ENCODE measurements around the gene PLCB1.

PLCB1 gene

DNA sequence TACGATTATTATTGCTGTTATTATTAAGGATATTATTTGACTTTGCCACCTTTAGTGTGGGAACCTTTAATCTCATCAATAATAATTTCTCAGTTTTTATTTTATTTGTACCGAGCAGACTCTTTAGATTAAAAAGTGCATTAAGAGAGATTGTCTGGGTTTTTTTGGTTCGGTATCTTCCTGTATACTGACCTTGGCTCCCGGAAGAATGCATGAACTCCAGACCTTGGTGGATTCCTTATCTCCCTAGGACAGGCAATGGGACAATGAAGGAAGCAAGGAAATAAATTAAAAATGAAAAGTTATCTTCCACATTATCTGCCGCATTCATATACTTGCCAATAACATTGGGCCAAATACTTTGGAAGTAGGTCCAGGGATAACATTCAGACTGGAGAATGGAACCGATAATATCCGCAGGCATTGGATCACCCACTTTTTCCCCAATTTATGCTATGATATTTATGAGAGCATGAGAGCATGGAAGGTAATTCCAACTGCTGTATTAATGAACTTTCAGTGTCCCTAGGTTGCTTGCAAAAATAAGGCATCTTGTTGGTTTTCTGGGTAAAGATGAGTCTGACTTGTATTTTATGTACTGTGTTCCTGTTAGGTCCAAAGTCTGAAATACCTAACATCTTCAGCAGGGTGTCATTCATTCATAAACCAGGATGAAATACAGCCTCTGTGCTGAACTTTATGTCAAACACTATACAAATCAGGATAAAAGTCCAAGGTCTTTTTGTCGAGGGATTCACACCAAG, 232.1 kb downstream of the PLCB1 start:
- DNase-seq (ENCODE audit: low read depth) = no peak
- no peak overlapping the region for H3K4me3 ChIP-seq (ENCODE audit: low read depth, low read length)
- TF ChIP-seq, protein P1, sequence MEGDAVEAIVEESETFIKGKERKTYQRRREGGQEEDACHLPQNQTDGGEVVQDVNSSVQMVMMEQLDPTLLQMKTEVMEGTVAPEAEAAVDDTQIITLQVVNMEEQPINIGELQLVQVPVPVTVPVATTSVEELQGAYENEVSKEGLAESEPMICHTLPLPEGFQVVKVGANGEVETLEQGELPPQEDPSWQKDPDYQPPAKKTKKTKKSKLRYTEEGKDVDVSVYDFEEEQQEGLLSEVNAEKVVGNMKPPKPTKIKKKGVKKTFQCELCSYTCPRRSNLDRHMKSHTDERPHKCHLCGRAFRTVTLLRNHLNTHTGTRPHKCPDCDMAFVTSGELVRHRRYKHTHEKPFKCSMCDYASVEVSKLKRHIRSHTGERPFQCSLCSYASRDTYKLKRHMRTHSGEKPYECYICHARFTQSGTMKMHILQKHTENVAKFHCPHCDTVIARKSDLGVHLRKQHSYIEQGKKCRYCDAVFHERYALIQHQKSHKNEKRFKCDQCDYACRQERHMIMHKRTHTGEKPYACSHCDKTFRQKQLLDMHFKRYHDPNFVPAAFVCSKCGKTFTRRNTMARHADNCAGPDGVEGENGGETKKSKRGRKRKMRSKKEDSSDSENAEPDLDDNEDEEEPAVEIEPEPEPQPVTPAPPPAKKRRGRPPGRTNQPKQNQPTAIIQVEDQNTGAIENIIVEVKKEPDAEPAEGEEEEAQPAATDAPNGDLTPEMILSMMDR (IDR thresholded peaks at IDR 0.05; ENCODE audit: low read depth, low read length, missing control alignments) = no peak

DNA sequence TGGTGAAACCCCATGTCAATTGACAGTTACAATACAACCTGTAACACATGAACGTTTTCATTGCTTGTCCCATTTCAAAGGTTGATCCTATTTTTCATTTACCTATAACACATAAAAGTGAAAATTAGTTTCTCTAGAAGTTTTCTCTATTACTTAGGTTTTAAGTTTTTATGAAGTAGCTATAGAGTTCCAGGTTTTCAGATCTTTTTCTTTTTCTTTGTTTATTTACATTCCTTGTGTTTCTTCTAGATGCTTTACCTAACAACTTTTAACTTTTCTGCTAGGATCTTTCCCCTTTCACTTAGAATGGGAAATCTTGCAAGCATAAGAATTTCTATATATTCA, 232.6 kb downstream of the PLCB1 start:
- no peak overlapping the region for H3K4me3 ChIP-seq (ENCODE audit: low read depth, low read length)
- TF ChIP-seq, protein P1 (IDR thresholded peaks at IDR 0.05; ENCODE audit: low read depth, low read length, missing control alignments) = no peak
- DNase-seq (ENCODE audit: low read depth) = no peak

DNA sequence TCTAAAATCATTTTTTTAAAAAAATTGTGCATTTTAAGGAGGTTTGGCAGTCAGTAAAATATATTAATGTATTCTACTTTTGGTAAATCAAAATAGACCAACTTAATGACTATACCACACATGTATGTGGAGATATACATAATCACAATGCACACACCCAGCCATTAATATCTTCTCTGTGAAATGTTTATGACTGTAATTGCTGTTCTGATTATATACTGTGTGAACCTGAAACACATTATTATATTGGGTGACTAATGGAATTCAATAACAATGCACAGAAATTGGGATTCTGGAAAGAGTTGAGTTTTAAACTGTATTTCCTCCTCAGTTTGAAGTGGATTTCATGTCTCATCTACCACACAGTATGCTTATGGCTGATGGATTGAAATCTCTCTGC, 233.6 kb downstream of the PLCB1 start:
- H3K4me3 ChIP-seq (ENCODE audit: low read depth, low read length) = no peak overlapping the region
- TF ChIP-seq, protein P1 (IDR thresholded peaks at IDR 0.05; ENCODE audit: low read depth, low read length, missing control alignments) = no peak
- DNase-seq (ENCODE audit: low read depth) = no peak

DNA sequence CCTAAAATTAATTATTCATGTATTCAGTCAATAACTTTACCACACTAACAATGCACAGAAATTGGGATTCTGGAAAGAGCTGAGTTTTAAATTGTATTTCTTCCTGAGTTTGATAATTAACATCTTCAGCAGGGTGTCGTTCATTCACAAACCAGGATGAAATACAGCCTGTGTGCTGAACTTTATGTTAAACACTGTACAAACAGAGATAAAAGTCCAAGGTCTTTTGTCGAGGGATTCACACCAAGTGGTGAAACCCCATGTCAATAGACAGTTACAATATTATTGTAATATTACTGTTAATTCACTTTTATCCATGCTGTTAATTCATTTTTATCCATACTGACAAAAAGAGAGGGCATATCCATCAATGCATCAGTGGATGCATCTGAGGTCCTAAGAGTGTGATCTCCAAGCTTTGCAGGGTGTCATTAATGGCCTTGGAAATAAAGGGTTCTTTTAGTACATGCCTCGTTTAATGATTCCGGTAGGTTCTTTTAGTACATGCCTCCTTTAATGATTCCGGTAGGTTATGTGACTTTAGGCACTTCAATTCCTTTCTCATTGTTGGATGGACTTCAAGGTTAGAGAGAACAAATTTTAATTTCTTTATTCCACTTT, 234.3 kb downstream of the PLCB1 start:
- DNase-seq (ENCODE audit: low read depth) = no peak
- no peak overlapping the region for H3K4me3 ChIP-seq (ENCODE audit: low read depth, low read length)
- TF ChIP-seq, protein P1 (IDR thresholded peaks at IDR 0.05; ENCODE audit: low read depth, low read length, missing control alignments) = no peak

DNA sequence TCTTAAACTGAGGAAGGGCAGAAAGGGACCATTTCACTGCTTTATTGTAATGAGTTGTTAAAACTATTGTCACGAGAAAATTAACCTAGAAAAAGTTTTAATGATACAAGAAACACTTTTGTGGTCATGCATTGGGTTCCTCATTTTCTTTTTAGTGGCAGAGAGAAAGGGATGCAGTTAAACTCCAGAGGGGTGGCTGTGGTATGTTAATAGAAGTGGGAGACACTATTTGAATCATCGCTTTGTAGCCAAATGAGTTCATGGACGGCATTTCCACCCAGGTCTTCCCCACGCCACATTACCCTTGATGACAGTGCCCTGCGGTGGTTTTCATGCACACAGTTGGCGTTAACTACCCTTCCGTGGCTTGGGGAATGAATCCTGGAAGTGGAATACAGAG, 235.6 kb downstream of the PLCB1 start:
- DNase-seq (ENCODE audit: low read depth) = no peak
- no peak overlapping the region for H3K4me3 ChIP-seq (ENCODE audit: low read depth, low read length)
- TF ChIP-seq, protein P1 (IDR thresholded peaks at IDR 0.05; ENCODE audit: low read depth, low read length, missing control alignments) = no peak

DNA sequence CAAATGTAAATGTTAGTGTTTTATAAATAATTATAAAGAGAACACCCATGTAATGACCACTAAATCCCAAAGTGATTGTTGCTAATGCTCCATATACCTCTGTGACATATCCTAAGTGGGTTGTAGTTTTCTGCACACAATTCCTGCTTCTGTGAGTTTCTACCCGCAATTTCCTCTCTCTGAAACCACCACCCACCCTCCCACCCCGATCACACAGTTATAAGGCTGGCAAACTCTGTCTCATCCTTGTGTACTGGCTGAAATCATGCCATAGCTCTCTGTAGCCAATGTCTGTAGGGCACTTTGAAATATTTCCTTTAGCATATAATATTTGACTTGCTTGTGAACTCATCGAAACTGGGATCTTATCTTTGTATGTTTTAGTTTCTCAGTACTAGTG, 236.6 kb downstream of the PLCB1 start:
- H3K4me3 ChIP-seq (ENCODE audit: low read depth, low read length) = no peak overlapping the region
- no peak for DNase-seq (ENCODE audit: low read depth)
- TF ChIP-seq, protein P1 (IDR thresholded peaks at IDR 0.05; ENCODE audit: low read depth, low read length, missing control alignments) = no peak

DNA sequence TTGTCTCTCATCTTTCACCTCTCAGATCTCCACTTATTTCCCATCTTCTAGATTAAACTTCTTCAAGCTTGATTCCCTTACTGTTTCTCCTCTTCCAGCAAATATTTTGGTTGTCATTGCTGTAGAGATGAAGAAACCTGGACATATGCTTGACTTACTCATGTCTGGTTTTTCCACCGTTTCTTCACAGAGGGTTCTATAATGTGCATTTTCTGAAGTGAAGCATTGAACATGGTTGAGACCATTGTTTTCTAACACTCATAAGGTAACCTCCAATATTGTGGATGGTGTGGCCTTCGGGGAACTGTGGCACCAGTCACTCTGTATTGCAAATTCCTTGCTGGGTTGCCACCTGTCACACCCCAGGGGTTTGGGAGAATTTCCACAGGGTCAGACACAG, 237.2 kb downstream of the PLCB1 start:
- no peak for DNase-seq (ENCODE audit: low read depth)
- TF ChIP-seq, protein P1 (IDR thresholded peaks at IDR 0.05; ENCODE audit: low read depth, low read length, missing control alignments) = no peak
- H3K4me3 ChIP-seq (ENCODE audit: low read depth, low read length) = no peak overlapping the region
